ENCODE results near the gene TMEM208. TPM values are rescaled to one million over a fixed set of nuclear protein-coding genes. Genes with fewer than 3 reads are reported as not detected.

TMEM208 gene
- total RNA-seq, 6 donors from 2014 or later, result 21.1 to 50.6 (median 48.5) TPM

- DNase-seq (peak; percentile 99 to 100), ATAC-seq (ENCODE audit: low FRiP score in 2 of 2) (peak; percentile 92 to 94)
- TF ChIP-seq POLR2A (IDR thresholded peaks at IDR 0.05) (peak in 2 of 4 donors; percentile 81 to 92), CTCF (IDR thresholded peaks at IDR 0.05) (peak in 2 of 6 experiments; percentile 13 to 33), POLR2AphosphoS5 (IDR thresholded peaks at IDR 0.05) (peak; percentile 81 to 92), EP300 (IDR thresholded peaks at IDR 0.05) (no peak)
- Histone ChIP-seq H3K27me3 (peaks cover 0 to 6% (median 3%) of the 10 kb centered on the region in 4 donors), H3K4me3 (peak within 1 kb of the TSS; percentile 60 to 99 (median 94)), H3K4me1 (peaks cover 51 to 58% (median 54%) of the 10 kb centered on the region in 4 donors), H3K27ac (peak within 1 kb of the TSS; percentile 93 to 96 (median 95)), H3K36me3 (no peaks in the 10 kb centered on the region), H3K9me3 (no peaks in the 10 kb centered on the region)
- 0% methylated on average over 3 to 33 of the region's 60 CpGs for WGBS, 2 donors
These were observed 20.5 kb downstream of the TMEM208 start, which contains the start of gene FHOD1 for GRCh38 chr16:67247192-67248072. Gene FHOD1 (minus strand): TSS chr16:67247481. CDS start chr16:67247410, 71 bp downstream.

GRCh38 chr16:67248073-67248400 lies 21.1 kb downstream of the TMEM208 start:
- H3K9me3 ChIP-seq, result no peaks in the 10 kb centered on the region
- 8 to 13% methylated on average over 5 to 7 of the region's 7 CpGs for WGBS, 2 donors
- no peak for ATAC-seq (ENCODE audit: low FRiP score in 2 of 2)
- no peak for DNase-seq
- H3K27me3 ChIP-seq, result peaks cover 0 to 6% (median 3%) of the 10 kb centered on the region in 4 donors
- no peaks in the 10 kb centered on the region for H3K36me3 ChIP-seq
- peak overlapping the region in 3 of 4 donors; percentile 38 to 96 (median 95) for H3K27ac ChIP-seq
- no peak for TF ChIP-seq POLR2AphosphoS5 (IDR thresholded peaks at IDR 0.05)
- TF ChIP-seq POLR2A (IDR thresholded peaks at IDR 0.05), result no peak
- TF ChIP-seq EP300 (IDR thresholded peaks at IDR 0.05), result no peak
- TF ChIP-seq CTCF (IDR thresholded peaks at IDR 0.05), result no peak
- H3K4me1 ChIP-seq, result peaks cover 45 to 52% (median 48%) of the 10 kb centered on the region in 4 donors
- peak overlapping the region; percentile 49 to 95 (median 60) for H3K4me3 ChIP-seq

GRCh38 chr16:67248401-67249177 lies 21.7 kb downstream of the TMEM208 start, which contains the start of gene SLC9A5:
Gene SLC9A5 (plus strand): TSS chr16:67248979. CDS start chr16:67249015, 36 bp downstream.
- no peak for TF ChIP-seq POLR2A (IDR thresholded peaks at IDR 0.05)
- TF ChIP-seq CTCF (IDR thresholded peaks at IDR 0.05), result peak in 5 of 6 experiments; percentile 17 to 66 (median 53)
- TF ChIP-seq EP300 (IDR thresholded peaks at IDR 0.05), result no peak
- H3K9me3 ChIP-seq, result no peaks in the 10 kb centered on the region
- H3K36me3 ChIP-seq, result no peaks in the 10 kb centered on the region
- 0 to 2% methylated on average over 7 to 47 of the region's 75 CpGs for WGBS, 2 donors
- H3K4me1 ChIP-seq, result peaks cover 39 to 47% (median 43%) of the 10 kb centered on the region in 4 donors
- DNase-seq (peak in 1 of 2 donors; percentile 88), ATAC-seq (ENCODE audit: low FRiP score in 2 of 2) (no peak)
- H3K27ac ChIP-seq, result peak within 1 kb of the TSS in 3 of 4 donors; percentile 38 to 96 (median 95)
- H3K27me3 ChIP-seq, result peaks cover 0 to 6% (median 3%) of the 10 kb centered on the region in 4 donors
- peak within 1 kb of the TSS; percentile 49 to 99 (median 78) for H3K4me3 ChIP-seq

GRCh38 chr16:67249178-67250044 lies 22.5 kb downstream of the TMEM208 start:
- Histone ChIP-seq H3K4me1 (peaks cover 31 to 39% (median 34%) of the 10 kb centered on the region in 4 donors), H3K36me3 (no peaks in the 10 kb centered on the region), H3K9me3 (no peaks in the 10 kb centered on the region), H3K27me3 (peaks cover 0 to 6% (median 3%) of the 10 kb centered on the region in 4 donors), H3K27ac (peak overlapping the region in 1 of 4 donors; percentile 96), H3K4me3 (peak overlapping the region in 3 of 4 donors; percentile 60 to 95 (median 60))
- ATAC-seq (ENCODE audit: low FRiP score in 2 of 2), result no peak
- DNase-seq, result peak in 1 of 2 donors; percentile 84
- WGBS, 2 donors, result 37 to 52% methylated on average over 12 to 16 of the region's 22 CpGs
- peak in 1 of 6 experiments; percentile 3 for TF ChIP-seq CTCF (IDR thresholded peaks at IDR 0.05)
- no peak for TF ChIP-seq POLR2AphosphoS5 (IDR thresholded peaks at IDR 0.05)
